Measurements from ENCODE around the gene PRAMEF20. TPM values are rescaled to one million over a fixed set of nuclear protein-coding genes. Genes with fewer than 3 reads are reported as not detected.

PRAMEF20 gene
- total RNA-seq, 6 donors from 2014 or later = not detected

GRCh38 chr1:13461977-13462376, 51.7 kb downstream of the PRAMEF20 start:
- no peak overlapping the region for H3K4me3 ChIP-seq
- no peaks in the 10 kb centered on the region for H3K36me3 ChIP-seq
- DNase-seq (no peak), ATAC-seq (ENCODE audit: low FRiP score in 2 of 2) (no peak)
- H3K9me3 ChIP-seq = no peaks in the 10 kb centered on the region
- 78 to 85% methylated on average over 2 of the region's 2 CpGs for WGBS, 2 donors
- no peaks in the 10 kb centered on the region for H3K4me1 ChIP-seq
- no peaks in the 10 kb centered on the region for H3K27me3 ChIP-seq
- TF ChIP-seq EP300 (IDR thresholded peaks at IDR 0.05) (no peak), POLR2A (IDR thresholded peaks at IDR 0.05) (no peak), POLR2AphosphoS5 (IDR thresholded peaks at IDR 0.05) (no peak)
- TF ChIP-seq, protein P1, sequence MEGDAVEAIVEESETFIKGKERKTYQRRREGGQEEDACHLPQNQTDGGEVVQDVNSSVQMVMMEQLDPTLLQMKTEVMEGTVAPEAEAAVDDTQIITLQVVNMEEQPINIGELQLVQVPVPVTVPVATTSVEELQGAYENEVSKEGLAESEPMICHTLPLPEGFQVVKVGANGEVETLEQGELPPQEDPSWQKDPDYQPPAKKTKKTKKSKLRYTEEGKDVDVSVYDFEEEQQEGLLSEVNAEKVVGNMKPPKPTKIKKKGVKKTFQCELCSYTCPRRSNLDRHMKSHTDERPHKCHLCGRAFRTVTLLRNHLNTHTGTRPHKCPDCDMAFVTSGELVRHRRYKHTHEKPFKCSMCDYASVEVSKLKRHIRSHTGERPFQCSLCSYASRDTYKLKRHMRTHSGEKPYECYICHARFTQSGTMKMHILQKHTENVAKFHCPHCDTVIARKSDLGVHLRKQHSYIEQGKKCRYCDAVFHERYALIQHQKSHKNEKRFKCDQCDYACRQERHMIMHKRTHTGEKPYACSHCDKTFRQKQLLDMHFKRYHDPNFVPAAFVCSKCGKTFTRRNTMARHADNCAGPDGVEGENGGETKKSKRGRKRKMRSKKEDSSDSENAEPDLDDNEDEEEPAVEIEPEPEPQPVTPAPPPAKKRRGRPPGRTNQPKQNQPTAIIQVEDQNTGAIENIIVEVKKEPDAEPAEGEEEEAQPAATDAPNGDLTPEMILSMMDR (IDR thresholded peaks at IDR 0.05) = no peak
- H3K27ac ChIP-seq = no peak overlapping the region

- ATAC-seq (ENCODE audit: low FRiP score in 2 of 2) = peak in 1 of 2 donors; percentile 41
- H3K4me3 ChIP-seq = no peak overlapping the region
- no peaks in the 10 kb centered on the region for H3K36me3 ChIP-seq
- peak in 1 of 2 donors; percentile 27 for DNase-seq
- no peaks in the 10 kb centered on the region for H3K4me1 ChIP-seq
- no peak for TF ChIP-seq POLR2AphosphoS5 (IDR thresholded peaks at IDR 0.05)
- TF ChIP-seq, protein P1 (IDR thresholded peaks at IDR 0.05) = no peak
- no peaks in the 10 kb centered on the region for H3K9me3 ChIP-seq
- H3K27ac ChIP-seq = no peak overlapping the region
- no peaks in the 10 kb centered on the region for H3K27me3 ChIP-seq
- 65 to 66% methylated on average over 7 of the region's 7 CpGs for WGBS, 2 donors
Measured at GRCh38 chr1:13462682-13463081, 52.4 kb downstream of the PRAMEF20 start.

GRCh38 chr1:13465515-13465914, 55.3 kb downstream of the PRAMEF20 start:
- 67 to 71% methylated on average over 1 of the region's 1 CpG for WGBS, 2 donors
- TF ChIP-seq POLR2AphosphoS5 (IDR thresholded peaks at IDR 0.05) = no peak
- no peak for TF ChIP-seq POLR2A (IDR thresholded peaks at IDR 0.05)
- no peak for TF ChIP-seq EP300 (IDR thresholded peaks at IDR 0.05)
- TF ChIP-seq, protein P1 (IDR thresholded peaks at IDR 0.05) = no peak
- Histone ChIP-seq H3K4me1 (no peaks in the 10 kb centered on the region), H3K27me3 (no peaks in the 10 kb centered on the region), H3K9me3 (no peaks in the 10 kb centered on the region), H3K4me3 (no peak overlapping the region), H3K27ac (no peak overlapping the region), H3K36me3 (no peaks in the 10 kb centered on the region)
- no peak for ATAC-seq (ENCODE audit: low FRiP score in 2 of 2)
- no peak for DNase-seq

DNA sequence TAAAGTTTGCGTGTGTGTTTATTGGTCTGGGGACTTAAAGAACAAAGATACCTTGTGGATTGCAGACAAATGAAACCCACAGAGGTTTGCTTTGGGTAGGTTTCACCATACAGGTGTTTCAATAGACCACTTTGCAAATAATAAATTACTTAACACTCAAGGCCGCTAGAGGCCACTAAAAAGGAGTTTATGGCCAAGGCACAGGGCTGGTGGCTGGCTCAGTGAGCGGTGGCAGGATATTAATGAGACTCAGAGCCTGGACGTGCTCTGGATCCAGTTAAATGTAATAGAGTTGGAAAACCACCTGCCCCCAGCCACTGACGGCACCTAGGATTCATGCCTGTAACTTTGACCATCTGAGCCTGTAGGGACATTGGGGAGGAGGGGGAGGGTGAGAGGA, 59.1 kb downstream of the PRAMEF20 start:
- no peaks in the 10 kb centered on the region for H3K27me3 ChIP-seq
- DNase-seq (no peak), ATAC-seq (ENCODE audit: low FRiP score in 2 of 2) (no peak)
- no peaks in the 10 kb centered on the region for H3K4me1 ChIP-seq
- H3K4me3 ChIP-seq = no peak overlapping the region
- no peaks in the 10 kb centered on the region for H3K9me3 ChIP-seq
- WGBS, 2 donors = 31 to 36% methylated on average over 5 of the region's 5 CpGs
- no peaks in the 10 kb centered on the region for H3K36me3 ChIP-seq
- TF ChIP-seq, protein P1 (IDR thresholded peaks at IDR 0.05) = peak in 1 of 6 experiments; percentile 18
- TF ChIP-seq POLR2A (IDR thresholded peaks at IDR 0.05) = no peak
- no peak for TF ChIP-seq EP300 (IDR thresholded peaks at IDR 0.05)
- TF ChIP-seq POLR2AphosphoS5 (IDR thresholded peaks at IDR 0.05) = no peak
- H3K27ac ChIP-seq = no peak overlapping the region

Other genes with a start within 250 kb of the PRAMEF20 start
- gene HNRNPCL4, start 244.8 kb upstream of the PRAMEF20 start, total RNA-seq = not detected
- gene PRAMEF9, start 238.6 kb upstream of the PRAMEF20 start, total RNA-seq = not detected
- gene PRAMEF13, start 209.0 kb upstream of the PRAMEF20 start, total RNA-seq = not detected
- gene PRAMEF18, start 184.3 kb upstream of the PRAMEF20 start, total RNA-seq = not detected
- gene PRAMEF5, start 156.3 kb upstream of the PRAMEF20 start, total RNA-seq = not detected
- gene PRAMEF8, start 125.3 kb upstream of the PRAMEF20 start, total RNA-seq = not detected
- gene PRAMEF33, start 106.9 kb upstream of the PRAMEF20 start, total RNA-seq = not detected
- gene PRAMEF15, start 94.9 kb upstream of the PRAMEF20 start, total RNA-seq = not detected
- gene PRAMEF14, start 63.3 kb upstream of the PRAMEF20 start, total RNA-seq = not detected
- gene PRAMEF19, start 38.5 kb upstream of the PRAMEF20 start, total RNA-seq = not detected
- not detected for gene PRAMEF17, start 20.8 kb upstream of the PRAMEF20 start, total RNA-seq
- under 1 TPM in 1 of 6 donors, not detected in 5; 0.11 TPM for gene LRRC38, start 103.6 kb downstream of the PRAMEF20 start, total RNA-seq
- 10 to 100 TPM in 5 of 6 donors, 1 to 10 TPM in 1; 9.4 to 56.5 (median 34.2) TPM for gene PDPN, start 173.4 kb downstream of the PRAMEF20 start, total RNA-seq